DND-41 (cell line): Measurements from ENCODE around the gene FITM1.

Source experiments
- ATAC-seq: fragments of 200-7000 bp; cut with Tn5 transposase; 3 replicates; pipeline ENCODE4 v1.9.1; 2021; ENCODE audit warnings: low read depth; ENCODE audit not compliant: insufficient read depth
- DNase-seq: peaks from one replicate; pipeline ENCODE4 v3.0.0-alpha.2; 2020
- H2AFZ ChIP-seq: 2 replicates; pipeline ENCODE4 v1.6.0; 2012; ENCODE audit warnings: low read depth, low read length
- H3K27ac ChIP-seq: 2 replicates; pipeline ENCODE4 v1.5.1; 2012; ENCODE audit warnings: low read length, inconsistent platforms
- H3K27me3 ChIP-seq: fragments of 200-600 bp; sonication (generic); 2 replicates; pipeline ENCODE4 v1.6.0; 2012; ENCODE audit warnings: low read length, mild to moderate bottlenecking, inconsistent platforms; ENCODE audit not compliant: insufficient read depth, poor library complexity
- H3K36me3 ChIP-seq: 2 replicates; pipeline ENCODE4 v1.5.1; 2012; ENCODE audit warnings: low read length, inconsistent platforms; ENCODE audit not compliant: insufficient read depth
- H3K4me1 ChIP-seq: 2 replicates; pipeline ENCODE4 v1.5.1; 2012; ENCODE audit warnings: mild to moderate bottlenecking, low read length; ENCODE audit not compliant: insufficient read depth
- H3K4me2 ChIP-seq: 2 replicates; pipeline ENCODE4 v1.6.0; 2012; ENCODE audit warnings: mild to moderate bottlenecking, moderate library complexity, low read length, inconsistent platforms; ENCODE audit not compliant: insufficient read depth
- H3K4me3 ChIP-seq, 2 experiments: fragments of 200-600 bp in 1 of 2; shearing (Covaris generic) in 1 of 2; 2 replicates each; pipeline ENCODE4 v1.5.1; 2012 to 2016; ENCODE audit warnings: inconsistent platforms in 2 of 2, low read length in 2 of 2, mild to moderate bottlenecking in 2 of 2, low read depth in 1 of 2, moderate library complexity in 1 of 2
- H3K79me2 ChIP-seq: 2 replicates; pipeline ENCODE4 v1.6.0; 2012; ENCODE audit warnings: low read length, inconsistent platforms; ENCODE audit not compliant: insufficient read depth
- H3K9ac ChIP-seq: 2 replicates; pipeline ENCODE4 v1.6.0; 2012; ENCODE audit warnings: low read depth, mild to moderate bottlenecking, inconsistent platforms, low read length, moderate library complexity
- H3K9me3 ChIP-seq: 2 replicates; pipeline ENCODE4 v1.5.1; 2012; ENCODE audit warnings: low read length, moderate library complexity, mild to moderate bottlenecking, inconsistent platforms; ENCODE audit not compliant: insufficient read depth, severe bottlenecking
- H4K20me1 ChIP-seq: 2 replicates; pipeline ENCODE4 v1.6.0; 2012; ENCODE audit warnings: low read length; ENCODE audit not compliant: insufficient read depth
- CTCF ChIP-seq: IDR thresholded peaks from 2 replicates; pipeline ENCODE4 v1.5.1; 2012; ENCODE audit warnings: borderline replicate concordance, low read length, moderate library complexity, mild to moderate bottlenecking; ENCODE audit not compliant: poor library complexity, severe bottlenecking; ENCODE audit errors: extremely low read depth
- EZH2 ChIP-seq: IDR thresholded peaks from 3 replicates; pipeline ENCODE4 v1.6.1; 2012; ENCODE audit warnings: borderline replicate concordance, low read depth, mild to moderate bottlenecking, moderate library complexity, low read length, inconsistent platforms; ENCODE audit not compliant: severe bottlenecking

Gene FITM1

GRCh38 chr14:24156840-24157239 is 26.4 kb downstream of the FITM1 start:
- H3K4me1 ChIP-seq: peaks cover 15% of the 10 kb centered on the region
- H3K4me2 ChIP-seq: no peak overlapping the region
- H3K36me3 ChIP-seq: peaks cover 69% of the 10 kb centered on the region
- no peaks in the 10 kb centered on the region for H4K20me1 ChIP-seq
- H3K79me2 ChIP-seq: peaks cover 3% of the 10 kb centered on the region
- TF ChIP-seq CTCF (no peak), EZH2 (no peak)
- H3K9ac ChIP-seq: no peak overlapping the region
- no peak for ATAC-seq
- no peak for DNase-seq
- no peak overlapping the region for H3K27ac ChIP-seq
- H2AFZ ChIP-seq: no peak overlapping the region
- H3K27me3 ChIP-seq: no peaks in the 10 kb centered on the region
- H3K9me3 ChIP-seq: no peaks in the 10 kb centered on the region
- H3K4me3 ChIP-seq: no peak overlapping the region

GRCh38 chr14:24157331-24157730 is 26.9 kb downstream of the FITM1 start:
- H3K9me3 ChIP-seq: no peaks in the 10 kb centered on the region
- no peaks in the 10 kb centered on the region for H3K27me3 ChIP-seq
- DNase-seq: no peak
- peaks cover 8% of the 10 kb centered on the region for H3K79me2 ChIP-seq
- no peaks in the 10 kb centered on the region for H4K20me1 ChIP-seq
- no peak overlapping the region for H3K9ac ChIP-seq
- H3K4me1 ChIP-seq: peaks cover 20% of the 10 kb centered on the region
- H2AFZ ChIP-seq: no peak overlapping the region
- H3K4me3 ChIP-seq: no peak overlapping the region
- no peak overlapping the region for H3K27ac ChIP-seq
- H3K36me3 ChIP-seq: peaks cover 69% of the 10 kb centered on the region
- H3K4me2 ChIP-seq: no peak overlapping the region
- no peak for ATAC-seq
- TF ChIP-seq EZH2 (no peak), CTCF (no peak)

- ATAC-seq (no peak), DNase-seq (no peak)
- Histone ChIP-seq H3K79me2 (peaks cover 9% of the 10 kb centered on the region), H3K36me3 (peaks cover 77% of the 10 kb centered on the region), H4K20me1 (no peaks in the 10 kb centered on the region), H3K9me3 (no peaks in the 10 kb centered on the region), H3K4me1 (peaks cover 23% of the 10 kb centered on the region), H3K9ac (no peak overlapping the region), H3K27ac (peak overlapping the region; percentile 58; the same call in 1 of the 2 replicates), H2AFZ (no peak overlapping the region), H3K4me2 (no peak overlapping the region), H3K27me3 (no peaks in the 10 kb centered on the region), H3K4me3 (no peak overlapping the region)
- TF ChIP-seq EZH2 (no peak), CTCF (no peak)
These were observed 29.5 kb downstream of the FITM1 start for GRCh38 chr14:24159777-24160498.

GRCh38 chr14:24160499-24160849 is 30.0 kb downstream of the FITM1 start:
- H3K4me2 ChIP-seq: peak overlapping the region; percentile 23; the same call in 1 of the 2 replicates
- no peak overlapping the region for H3K4me3 ChIP-seq
- H3K4me1 ChIP-seq: peaks cover 23% of the 10 kb centered on the region
- no peaks in the 10 kb centered on the region for H4K20me1 ChIP-seq
- ATAC-seq: no peak
- H3K36me3 ChIP-seq: peaks cover 77% of the 10 kb centered on the region
- H3K9ac ChIP-seq: peak overlapping the region; percentile 12; the same call in 1 of the 2 replicates
- peaks cover 9% of the 10 kb centered on the region for H3K79me2 ChIP-seq
- no peaks in the 10 kb centered on the region for H3K9me3 ChIP-seq
- H3K27me3 ChIP-seq: no peaks in the 10 kb centered on the region
- H3K27ac ChIP-seq: peak overlapping the region; percentile 58
- no peak for DNase-seq
- no peak for TF ChIP-seq CTCF
- TF ChIP-seq EZH2: no peak
- no peak overlapping the region for H2AFZ ChIP-seq
